ENCODE data around the gene RASD2. TPM values are rescaled to one million over a fixed set of nuclear protein-coding genes. Genes with fewer than 3 reads are reported as not detected.

The RASD2 gene
- total and polyA plus RNA-seq, 10 of the 15 experiments (the other 5 are each of a cell fraction or from before 2014, with no cell fraction given), result 0.03 TPM; not detected in 9

- Histone ChIP-seq H3K27me3 (replicated peaks in 1 of 2; ENCODE audit: control insufficient read depth in 2 of 2, insufficient read depth in 2 of 2, low read length in 1 of 2) (peaks cover 0 to 1% of the 10 kb centered on the region in 2 experiments), H3K9ac (ENCODE audit: control insufficient read depth, insufficient read depth, low read length) (no peak overlapping the region), H3K4me1 (ENCODE audit: control insufficient read depth, insufficient read depth, low read length) (no peaks in the 10 kb centered on the region), H3K27ac (ENCODE audit: control insufficient read depth, insufficient read depth) (no peak overlapping the region), H3K36me3 (ENCODE audit: control insufficient read depth in 2 of 2, insufficient read depth in 2 of 2, low read length in 1 of 2) (no peaks in the 10 kb centered on the region), H3K4me3 (no peak overlapping the region), H3K4me2 (ENCODE audit: control insufficient read depth, insufficient read depth) (no peak overlapping the region), H2AFZ (ENCODE audit: control insufficient read depth, low read depth, low read length) (no peak overlapping the region), H4K20me1 (ENCODE audit: control insufficient read depth, insufficient read depth) (no peaks in the 10 kb centered on the region), H3K79me2 (ENCODE audit: control insufficient read depth, insufficient read depth, low read length) (no peaks in the 10 kb centered on the region), H3K9me3 (replicated peaks; ENCODE audit: control insufficient read depth, insufficient read depth, low read length) (no peaks in the 10 kb centered on the region)
- DNase-seq (ENCODE audit: low read depth, low spot score), result no peak
- CTCF ChIA-PET, result no interaction called here
- ATAC-seq, result no peak
- in situ Hi-C loops (cut with MboI) (no loop called here), intact Hi-C loops (cut with micrococcal nuclease; ENCODE audit: unreplicated experiment) (no loop called here)
- BruUV-seq (replicated peaks), result no TSS peak
- RAD21 ChIA-PET (ENCODE audit: unreplicated experiment), result no interaction called here
- FAIRE-seq, result no peak
- TF ChIP-seq, protein P1, sequence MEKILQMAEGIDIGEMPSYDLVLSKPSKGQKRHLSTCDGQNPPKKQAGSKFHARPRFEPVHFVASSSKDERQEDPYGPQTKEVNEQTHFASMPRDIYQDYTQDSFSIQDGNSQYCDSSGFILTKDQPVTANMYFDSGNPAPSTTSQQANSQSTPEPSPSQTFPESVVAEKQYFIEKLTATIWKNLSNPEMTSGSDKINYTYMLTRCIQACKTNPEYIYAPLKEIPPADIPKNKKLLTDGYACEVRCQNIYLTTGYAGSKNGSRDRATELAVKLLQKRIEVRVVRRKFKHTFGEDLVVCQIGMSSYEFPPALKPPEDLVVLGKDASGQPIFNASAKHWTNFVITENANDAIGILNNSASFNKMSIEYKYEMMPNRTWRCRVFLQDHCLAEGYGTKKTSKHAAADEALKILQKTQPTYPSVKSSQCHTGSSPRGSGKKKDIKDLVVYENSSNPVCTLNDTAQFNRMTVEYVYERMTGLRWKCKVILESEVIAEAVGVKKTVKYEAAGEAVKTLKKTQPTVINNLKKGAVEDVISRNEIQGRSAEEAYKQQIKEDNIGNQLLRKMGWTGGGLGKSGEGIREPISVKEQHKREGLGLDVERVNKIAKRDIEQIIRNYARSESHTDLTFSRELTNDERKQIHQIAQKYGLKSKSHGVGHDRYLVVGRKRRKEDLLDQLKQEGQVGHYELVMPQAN (conservative IDR thresholded peaks at IDR 0.05), result no peak
- TF ChIP-seq SMARCA5 (IDR thresholded peaks at IDR 0.05) (no peak), POLR2AphosphoS2 (IDR thresholded peaks at IDR 0.05; ENCODE audit: low read depth, low read length) (no peak), FOXM1 (IDR thresholded peaks at IDR 0.05; ENCODE audit: low read depth, low read length) (no peak), ESRRA (IDR thresholded peaks at IDR 0.05; ENCODE audit: low read length) (no peak), IRF3 (IDR thresholded peaks at IDR 0.05) (no peak), BACH1 (IDR thresholded peaks at IDR 0.05; ENCODE audit: borderline replicate concordance) (no peak), WRNIP1 (IDR thresholded peaks at IDR 0.05; ENCODE audit: borderline replicate concordance, low read depth, low read length) (no peak), MEF2B (IDR thresholded peaks at IDR 0.05; ENCODE audit: partially characterized antibody, poor library complexity, severe bottlenecking) (no peak)
- WGBS (ENCODE audit: insufficient coverage, insufficient replicate concordance, low lambda C conversion rate, missing lambda C conversion rate), result 19% methylated on average over 17 of the region's 17 CpGs
- POLR2A ChIA-PET, result no interaction called here
- SMC1A ChIA-PET (ENCODE audit: uncharacterized antibody, unreplicated experiment), result no interaction called here
Measured at GRCh38 chr22:35523167-35523947, 17.3 kb upstream of the RASD2 start.

All from GM12878 (cell line).